NK-92 (cell line): ENCODE results near the gene BHLHE23.

Experiments
- DNase-seq: peaks from one replicate; lab custom pipeline; 2025; ENCODE audit not compliant: unreplicated experiment; lab: John Stamatoyannopoulos, UW

The BHLHE23 gene

GRCh38 chr20:63026582-63027165 lies 19.9 kb upstream of the BHLHE23 start:
- no peak for DNase-seq

DNA sequence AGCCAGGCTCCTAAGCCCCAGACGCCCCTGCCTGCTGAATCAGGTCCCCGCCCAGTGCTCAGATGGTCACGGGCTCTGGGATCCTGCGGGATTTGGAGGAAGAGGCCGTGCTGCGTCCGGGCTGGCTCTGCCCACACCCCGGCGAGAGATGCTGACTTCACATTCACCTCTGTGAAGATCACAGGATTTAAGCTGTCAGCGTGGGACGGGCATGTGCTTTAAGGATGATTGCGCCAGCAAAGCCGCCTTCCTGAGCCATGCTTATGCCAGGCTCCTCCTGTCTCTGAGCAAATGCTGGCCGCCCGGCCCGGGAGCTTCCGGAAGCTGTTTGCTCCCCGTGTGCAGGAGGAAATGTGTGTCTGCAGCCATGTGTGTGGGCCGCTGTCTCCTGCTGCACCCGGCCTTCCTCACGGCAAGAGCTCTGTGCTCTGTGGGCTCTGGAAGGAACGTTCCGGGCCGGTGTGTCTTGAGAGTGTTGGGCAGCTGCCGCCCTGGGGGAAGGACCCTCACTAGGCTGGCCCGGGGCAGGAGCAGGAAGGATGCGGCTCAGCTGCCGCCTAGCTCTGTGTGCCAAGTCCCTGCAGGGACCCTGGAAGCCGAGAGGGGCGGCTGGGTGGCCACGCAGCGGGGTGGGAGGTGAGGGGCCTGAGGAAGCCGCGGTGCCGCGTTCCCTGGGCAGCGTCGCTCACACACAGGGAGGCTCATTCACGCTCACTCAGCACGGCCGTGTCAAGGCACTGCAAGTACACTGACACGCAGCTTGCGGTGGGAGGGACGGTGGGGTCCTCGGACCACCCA lies 19.0 kb upstream of the BHLHE23 start:
- no peak for DNase-seq

GRCh38 chr20:63024573-63025392 lies 18.0 kb upstream of the BHLHE23 start:
- no peak for DNase-seq

GRCh38 chr20:63023936-63024571 lies 17.3 kb upstream of the BHLHE23 start:
- no peak for DNase-seq

GRCh38 chr20:63023071-63023935 lies 16.5 kb upstream of the BHLHE23 start:
- DNase-seq, result no peak

DNA sequence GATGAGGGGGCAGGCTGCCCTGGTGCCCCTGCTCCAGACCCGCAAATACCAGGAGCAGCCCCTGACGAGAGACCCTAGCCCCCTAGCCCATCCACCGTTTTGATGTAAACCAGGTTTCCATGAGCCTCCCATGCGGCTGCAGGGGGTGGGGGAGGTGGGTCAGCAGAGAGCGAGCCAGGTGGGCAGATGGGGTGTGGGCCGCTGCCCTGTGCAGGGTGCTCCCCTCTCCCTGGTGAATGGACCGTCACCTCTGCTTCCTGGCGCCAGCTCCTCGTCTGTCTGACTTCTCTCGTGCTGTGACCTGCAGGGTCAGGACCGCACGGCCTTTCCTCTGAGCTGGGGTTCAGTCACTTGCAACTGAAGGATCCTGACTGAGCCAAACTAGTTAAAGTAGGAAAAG lies 15.7 kb upstream of the BHLHE23 start:
- no peak for DNase-seq

DNA sequence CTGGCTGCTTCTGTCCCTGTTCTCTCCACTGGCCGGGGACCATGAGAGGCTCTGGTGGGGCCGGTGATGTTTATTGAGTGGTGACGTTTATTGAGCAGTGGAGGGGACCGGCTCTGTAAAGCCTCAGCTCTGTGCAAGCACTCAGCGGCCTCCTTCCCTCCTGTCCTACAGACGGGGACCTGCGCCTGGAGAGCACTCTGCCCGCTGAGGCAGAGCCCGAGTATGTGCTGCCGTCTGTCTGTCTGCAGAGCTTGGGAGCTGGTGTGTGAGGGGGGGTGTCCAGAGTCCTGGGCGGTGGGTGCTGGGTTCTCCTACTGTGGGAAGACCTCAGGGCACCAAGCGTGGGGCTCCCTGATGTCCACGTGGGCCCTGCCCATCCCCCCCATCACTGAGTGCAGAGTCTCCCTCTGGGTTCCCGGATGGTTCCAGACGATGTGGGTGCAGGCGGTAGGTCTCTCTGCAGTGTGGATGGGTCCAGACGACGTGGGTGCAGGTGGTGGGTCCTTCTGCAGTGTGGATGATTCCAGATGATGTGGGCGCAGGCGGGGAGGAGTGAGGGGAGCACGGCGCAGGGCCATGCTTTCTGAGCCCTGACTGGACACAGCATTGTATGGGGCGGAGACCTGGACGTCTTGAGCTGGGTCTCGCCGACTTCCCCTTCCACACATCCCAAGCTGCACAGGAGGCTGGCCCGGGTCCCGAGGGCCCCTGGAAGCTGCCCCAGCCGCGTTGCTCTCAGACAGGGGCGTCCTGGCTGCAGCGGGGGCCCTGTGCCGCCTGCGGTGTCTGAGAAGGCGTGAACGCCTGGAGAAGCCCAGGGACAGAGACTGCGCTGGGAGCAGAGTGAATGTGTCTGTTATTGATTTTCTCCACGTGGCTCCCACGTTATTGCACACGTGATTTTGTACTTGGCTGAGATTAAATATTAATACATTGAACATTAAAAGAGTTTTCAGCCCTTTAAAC lies 14.9 kb upstream of the BHLHE23 start:
- no peak for DNase-seq

GRCh38 chr20:63020681-63021080 lies 13.9 kb upstream of the BHLHE23 start:
- DNase-seq, result no peak

DNA sequence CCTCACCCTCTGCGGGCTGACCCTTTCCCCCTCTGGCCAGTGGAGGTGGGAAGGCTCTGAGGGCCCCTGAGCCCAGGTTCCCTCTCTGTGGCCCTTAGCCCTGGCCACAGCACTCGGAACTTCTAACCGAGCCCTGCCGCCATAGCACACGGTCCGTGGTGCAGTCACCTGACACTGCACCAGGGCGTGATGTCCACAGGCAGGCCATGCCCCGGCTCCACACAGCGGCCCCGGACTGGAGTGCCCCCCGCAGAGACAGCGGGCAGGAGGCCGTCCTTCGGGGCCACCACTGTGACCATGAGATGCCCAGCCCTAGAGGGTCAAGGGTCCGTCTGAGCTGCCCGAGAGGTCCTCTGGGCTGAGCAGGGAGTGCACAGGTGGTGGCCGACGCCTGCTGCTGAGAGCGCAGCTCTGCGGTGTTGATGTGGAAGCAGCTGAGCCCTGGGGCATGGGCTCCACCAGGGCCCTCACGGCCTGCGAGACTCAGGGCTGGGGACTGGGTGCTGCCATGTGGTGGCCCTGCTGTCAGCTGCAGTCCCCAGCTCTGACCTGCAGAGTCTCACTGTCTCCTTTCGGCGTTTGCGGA lies 11.2 kb upstream of the BHLHE23 start:
- no peak for DNase-seq

DNA sequence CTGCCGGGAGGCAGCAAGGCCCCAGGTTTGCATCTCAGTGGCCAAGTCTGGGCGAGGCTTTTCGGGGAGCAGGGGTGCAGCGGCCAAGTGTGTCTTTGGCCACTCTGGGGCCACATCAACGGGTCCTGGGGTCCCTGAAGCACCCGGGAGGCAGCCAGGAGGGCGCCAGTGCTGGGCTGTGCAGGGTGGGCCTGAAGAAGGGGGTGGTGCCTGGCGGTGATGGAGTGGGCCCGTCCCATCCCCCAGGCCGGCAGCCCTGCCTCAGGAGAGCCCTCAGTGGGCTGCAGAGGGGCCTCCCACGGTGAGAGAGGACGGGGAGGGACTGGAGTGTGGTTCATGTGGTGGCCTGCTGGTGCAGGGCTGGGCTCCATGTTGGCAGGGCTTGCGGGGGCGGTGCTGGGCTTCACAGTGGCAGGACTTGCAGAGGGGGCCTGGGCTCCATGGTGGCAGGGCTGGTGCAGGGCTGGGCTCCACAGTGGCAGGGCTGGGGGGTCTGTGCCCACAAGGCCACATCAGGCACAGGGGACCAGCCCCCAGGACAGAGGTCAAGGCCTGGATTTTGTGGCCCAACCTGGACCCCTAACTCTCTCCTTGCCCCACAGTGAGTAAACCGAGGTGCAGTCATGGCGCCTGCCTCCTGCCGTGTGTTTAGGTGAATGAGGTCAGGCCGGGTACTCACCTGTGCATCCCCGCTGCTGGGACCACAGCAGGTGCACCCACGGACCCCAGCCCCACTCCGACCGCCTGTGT lies 10.5 kb upstream of the BHLHE23 start:
- DNase-seq, result no peak

DNA sequence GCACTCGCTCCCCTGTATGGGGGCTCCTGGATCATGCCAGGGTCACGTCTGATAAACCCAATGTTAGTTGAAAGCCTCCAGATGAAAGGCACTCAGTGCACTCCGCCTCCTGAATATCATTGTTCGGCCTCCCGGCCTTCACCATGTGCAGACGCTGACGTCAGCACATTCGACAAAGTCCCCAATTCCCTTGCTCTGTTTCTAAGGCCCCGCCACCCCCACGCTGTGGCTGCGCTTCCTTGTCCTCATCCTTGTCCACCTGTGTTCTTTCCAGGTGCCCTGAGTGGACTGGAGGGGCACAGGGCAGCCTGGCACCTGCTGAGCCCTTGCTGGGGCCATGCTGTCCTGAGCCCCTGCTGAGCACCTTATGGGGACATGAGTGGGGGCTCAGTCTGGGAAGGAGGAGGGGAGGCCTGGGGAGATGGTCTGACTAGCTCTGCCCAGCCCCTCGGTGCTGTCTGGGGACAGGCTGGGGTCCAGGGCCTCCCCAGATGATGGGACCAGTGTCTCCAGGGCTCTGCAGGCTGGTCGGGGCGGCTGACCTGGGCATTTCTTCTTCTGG lies 9.8 kb upstream of the BHLHE23 start:
- no peak for DNase-seq

GRCh38 chr20:63015662-63016361 lies 9.0 kb upstream of the BHLHE23 start:
- DNase-seq, result no peak

- DNase-seq, result no peak
Observed at GRCh38 chr20:63015147-63015661, 8.4 kb upstream of the BHLHE23 start.

- DNase-seq, result no peak
Observed at GRCh38 chr20:63014710-63015109, 7.9 kb upstream of the BHLHE23 start.

GRCh38 chr20:63014287-63014686 lies 7.5 kb upstream of the BHLHE23 start:
- no peak for DNase-seq

DNA sequence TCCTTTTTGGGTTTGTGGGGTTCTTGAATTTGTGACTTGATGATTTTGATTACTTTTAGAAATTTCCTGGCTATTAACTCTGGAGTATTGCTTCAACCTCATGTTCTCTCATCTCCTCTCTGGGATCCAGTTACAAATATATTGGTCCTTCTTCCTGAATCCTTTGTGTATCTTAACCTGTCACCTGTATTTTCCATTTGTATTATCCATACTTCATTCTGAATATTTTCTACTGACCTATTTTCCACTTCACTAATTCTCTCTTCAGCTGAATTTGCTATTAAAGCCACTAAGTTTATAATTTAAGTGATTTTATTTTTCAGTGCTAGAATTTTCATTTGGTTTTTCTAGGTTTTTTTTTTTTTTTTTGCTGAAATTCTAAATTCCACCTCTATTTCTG lies 6.4 kb upstream of the BHLHE23 start:
- no peak for DNase-seq

GRCh38 chr20:63011798-63012197 lies 5.0 kb upstream of the BHLHE23 start:
- DNase-seq, result no peak
